Esophagus muscularis mucosa (tissue), 4 donors: Measurements from ENCODE around the gene G6PC3.

Experiments used
- CTCF ChIP-seq, 3 experiments: fragments of 200-600 bp in 2 of 3; fragments of 450-650 bp in 1 of 3; sonication (generic) in 2 of 3; IDR thresholded peaks; one replicate each; pipeline ENCODE4 v1.5.1; 2017 to 2019; ENCODE audit warnings: antibody characterized with exemption in 3 of 3, mild to moderate bottlenecking in 2 of 3, moderate library complexity in 1 of 3
- EP300 ChIP-seq: sonication (generic); formaldehyde crosslinking; IDR thresholded peaks from one replicate; pipeline ENCODE4 v1.6.1; 2017; ENCODE audit warnings: antibody characterized with exemption
- POLR2A ChIP-seq: fragments of 450-650 bp; IDR thresholded peaks from one replicate; pipeline ENCODE4 v1.6.1; 2017; ENCODE audit warnings: antibody characterized with exemption, moderate library complexity, mild to moderate bottlenecking, low read depth
- POLR2AphosphoS5 ChIP-seq, 2 donors: sonication (generic); formaldehyde crosslinking; IDR thresholded peaks; one replicate each; pipeline ENCODE4 v1.6.1; 2017; ENCODE audit warnings: antibody characterized with exemption in 2 of 2

GRCh38 chr17:44083250-44083849 lies 12.8 kb downstream of the G6PC3 start:
- no peak for TF ChIP-seq CTCF (IDR thresholded peaks at IDR 0.05)
- TF ChIP-seq POLR2A, result no peak
- no peak for TF ChIP-seq POLR2AphosphoS5 (IDR thresholded peaks at IDR 0.05)
- TF ChIP-seq EP300, result no peak
